Activated gamma-delta T cell treated with Interleukin-2 at 50 U/mL for 16 hours (primary cell): ENCODE data around the gene PRM3.

Source experiments
- DNase-seq: peaks from one replicate; pipeline ENCODE4 v3.0.0-alpha.2; 2020

The PRM3 gene

DNA sequence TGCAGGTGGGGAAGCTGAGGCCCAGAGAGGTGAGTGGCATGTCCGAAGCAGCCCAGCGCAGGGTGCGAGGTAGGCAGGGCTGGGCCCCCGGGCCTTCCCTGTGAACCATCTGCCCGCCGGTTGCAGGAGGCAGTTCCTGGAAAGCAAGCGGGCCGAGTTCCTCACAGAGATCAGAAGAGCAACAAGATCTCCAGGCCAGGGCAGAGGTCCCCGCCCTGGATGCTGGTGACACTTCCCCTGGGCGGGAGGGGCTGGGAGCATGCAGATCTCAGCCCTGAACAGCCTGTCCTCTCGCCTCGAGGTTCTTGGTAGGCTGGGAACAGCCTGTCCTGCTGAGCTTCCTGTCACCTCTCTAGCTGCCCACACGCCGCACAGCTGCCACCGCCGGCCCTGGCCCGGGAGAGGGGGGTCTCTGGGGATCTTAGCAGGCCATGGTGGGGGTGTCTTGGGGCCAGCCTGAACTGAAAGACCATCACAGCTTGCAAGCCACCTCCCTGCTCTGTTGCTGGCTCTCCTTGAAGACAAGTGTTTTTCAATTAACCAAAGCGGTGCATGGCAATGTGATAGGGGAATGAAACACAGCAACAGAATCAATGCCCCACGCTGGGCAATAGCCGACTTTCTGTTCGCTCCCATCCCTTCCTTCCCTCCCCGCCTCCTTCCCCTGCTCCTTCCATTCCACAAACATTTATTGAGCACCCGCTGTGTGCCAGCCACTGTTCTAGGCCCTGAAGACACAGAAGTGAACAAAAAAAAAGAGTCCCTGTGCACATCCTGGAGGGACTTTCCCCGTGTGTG is 49.1 kb downstream of the PRM3 start:
- DNase-seq: peak; percentile 49
